Neuron (in vitro differentiated cells): ENCODE data around the gene THEMIS.
"Not testable (repeated sequence)": the region's sequence is repeated elsewhere in the genome, so short reads cannot be mapped to it uniquely, and the experiment has no call there.

Experiments
- H2AFZ ChIP-seq: one replicate; pipeline ENCODE4 v1.6.1; 2013; ENCODE audit warnings: low read depth, mild to moderate bottlenecking, inconsistent platforms, low read length, moderate library complexity
- H3K27me3 ChIP-seq: one replicate; pipeline ENCODE4 v1.6.1; 2013; ENCODE audit warnings: low read length; ENCODE audit not compliant: insufficient read depth
- H3K36me3 ChIP-seq: one replicate; pipeline ENCODE4 v1.6.1; 2013; ENCODE audit warnings: low read length; ENCODE audit not compliant: insufficient read depth
- H3K4me1 ChIP-seq: one replicate; pipeline ENCODE4 v1.6.1; 2013; ENCODE audit warnings: low read length; ENCODE audit not compliant: insufficient read depth
- H3K4me3 ChIP-seq: 2 replicates; pipeline ENCODE4 v1.5.1; 2013; ENCODE audit warnings: mild to moderate bottlenecking, low read length, moderate library complexity
- H3K9me3 ChIP-seq: one replicate; pipeline ENCODE4 v1.6.1; 2013; ENCODE audit warnings: low read length

Gene THEMIS

GRCh38 chr6:127902933-127903332 lies 2.1 kb upstream of the THEMIS start:
- Histone ChIP-seq H2AFZ (no peak overlapping the region), H3K27me3 (no peaks in the 10 kb centered on the region), H3K36me3 (no peaks in the 10 kb centered on the region), H3K4me1 (peaks cover 3% of the 10 kb centered on the region), H3K9me3 (no peaks in the 10 kb centered on the region), H3K4me3 (no peak overlapping the region)

GRCh38 chr6:127897484-127897883 lies 3.4 kb downstream of the THEMIS start:
- no peaks in the 10 kb centered on the region for H3K9me3 ChIP-seq
- H3K4me1 ChIP-seq: peaks cover 14% of the 10 kb centered on the region
- no peaks in the 10 kb centered on the region for H3K36me3 ChIP-seq
- H2AFZ ChIP-seq: no peak overlapping the region
- H3K4me3 ChIP-seq: no peak overlapping the region
- H3K27me3 ChIP-seq: no peaks in the 10 kb centered on the region

GRCh38 chr6:127894051-127894450 lies 6.8 kb downstream of the THEMIS start:
- peak overlapping the region; percentile 87 for H2AFZ ChIP-seq
- H3K4me1 ChIP-seq: peaks cover 11% of the 10 kb centered on the region
- no peaks in the 10 kb centered on the region for H3K36me3 ChIP-seq

GRCh38 chr6:127893541-127893940 lies 7.3 kb downstream of the THEMIS start:
- Histone ChIP-seq H3K4me3 (no peak overlapping the region), H3K4me1 (peaks cover 11% of the 10 kb centered on the region), H3K27me3 (no peaks in the 10 kb centered on the region), H2AFZ (peak overlapping the region; percentile 87), H3K36me3 (no peaks in the 10 kb centered on the region), H3K9me3 (no peaks in the 10 kb centered on the region)

More at GRCh38 chr6:127894051-127894450, 6.8 kb downstream of the THEMIS start:
- H3K4me3 ChIP-seq: no peak overlapping the region
- H3K9me3 ChIP-seq: no peaks in the 10 kb centered on the region
- no peaks in the 10 kb centered on the region for H3K27me3 ChIP-seq

- peak overlapping the region; percentile 9 for H2AFZ ChIP-seq
Measured at GRCh38 chr6:127891731-127892326, 9.0 kb downstream of the THEMIS start.

GRCh38 chr6:127886603-127887002 lies 14.3 kb downstream of the THEMIS start:
- Histone ChIP-seq H3K4me1 (no peaks in the 10 kb centered on the region), H3K9me3 (no peaks in the 10 kb centered on the region), H2AFZ (no peak overlapping the region), H3K36me3 (no peaks in the 10 kb centered on the region), H3K27me3 (no peaks in the 10 kb centered on the region), H3K4me3 (no peak overlapping the region)

More at GRCh38 chr6:127891731-127892326, 9.0 kb downstream of the THEMIS start:
- H3K9me3 ChIP-seq: no peaks in the 10 kb centered on the region
- H3K36me3 ChIP-seq: no peaks in the 10 kb centered on the region
- H3K4me3 ChIP-seq: no peak overlapping the region
- H3K4me1 ChIP-seq: peaks cover 11% of the 10 kb centered on the region
- no peaks in the 10 kb centered on the region for H3K27me3 ChIP-seq

GRCh38 chr6:127884134-127884533 lies 16.7 kb downstream of the THEMIS start:
- H3K9me3 ChIP-seq: no peaks in the 10 kb centered on the region

GRCh38 chr6:127881949-127882348 lies 18.9 kb downstream of the THEMIS start:
- H3K36me3 ChIP-seq, H2AFZ ChIP-seq, H3K9me3 ChIP-seq, H3K4me1 ChIP-seq, H3K27me3 ChIP-seq, H3K4me3 ChIP-seq: not testable (repeated sequence)

More at GRCh38 chr6:127884134-127884533, 16.7 kb downstream of the THEMIS start:
- no peak overlapping the region for H2AFZ ChIP-seq
- no peaks in the 10 kb centered on the region for H3K4me1 ChIP-seq
- H3K27me3 ChIP-seq: no peaks in the 10 kb centered on the region
- H3K4me3 ChIP-seq: no peak overlapping the region
- no peaks in the 10 kb centered on the region for H3K36me3 ChIP-seq

GRCh38 chr6:127880429-127880828 lies 20.4 kb downstream of the THEMIS start:
- H3K36me3 ChIP-seq: no peaks in the 10 kb centered on the region
- no peaks in the 10 kb centered on the region for H3K27me3 ChIP-seq
- H3K4me1 ChIP-seq: no peaks in the 10 kb centered on the region
- no peaks in the 10 kb centered on the region for H3K9me3 ChIP-seq
- H2AFZ ChIP-seq: no peak overlapping the region
- H3K4me3 ChIP-seq: no peak overlapping the region

- Histone ChIP-seq H3K27me3 (no peaks in the 10 kb centered on the region), H3K4me1 (no peaks in the 10 kb centered on the region), H3K36me3 (no peaks in the 10 kb centered on the region), H3K4me3 (no peak overlapping the region), H2AFZ (no peak overlapping the region), H3K9me3 (no peaks in the 10 kb centered on the region)
Measured at GRCh38 chr6:127879685-127880084, 21.2 kb downstream of the THEMIS start.

- Histone ChIP-seq H3K27me3 (no peaks in the 10 kb centered on the region), H3K4me3 (no peak overlapping the region), H3K36me3 (no peaks in the 10 kb centered on the region), H3K9me3 (no peaks in the 10 kb centered on the region), H3K4me1 (no peaks in the 10 kb centered on the region), H2AFZ (no peak overlapping the region)
Measured at GRCh38 chr6:127878115-127878514, 22.7 kb downstream of the THEMIS start.

- Histone ChIP-seq H3K9me3 (no peaks in the 10 kb centered on the region), H3K4me1 (no peaks in the 10 kb centered on the region), H3K4me3 (no peak overlapping the region), H2AFZ (no peak overlapping the region), H3K36me3 (no peaks in the 10 kb centered on the region), H3K27me3 (no peaks in the 10 kb centered on the region)
Measured at GRCh38 chr6:127877231-127877630, 23.6 kb downstream of the THEMIS start.

GRCh38 chr6:127869772-127870404 lies 31.0 kb downstream of the THEMIS start:
- Histone ChIP-seq H3K4me1 (peaks cover 6% of the 10 kb centered on the region), H3K4me3 (no peak overlapping the region), H3K9me3 (no peaks in the 10 kb centered on the region), H3K36me3 (no peaks in the 10 kb centered on the region), H2AFZ (no peak overlapping the region), H3K27me3 (no peaks in the 10 kb centered on the region)

GRCh38 chr6:127869183-127869582 lies 31.7 kb downstream of the THEMIS start:
- Histone ChIP-seq H2AFZ (no peak overlapping the region), H3K4me1 (peaks cover 6% of the 10 kb centered on the region), H3K27me3 (no peaks in the 10 kb centered on the region), H3K36me3 (no peaks in the 10 kb centered on the region), H3K4me3 (no peak overlapping the region), H3K9me3 (no peaks in the 10 kb centered on the region)
